H1 (cell line): ENCODE results near the gene PLEKHM3. TPM values are rescaled to one million over a fixed set of nuclear protein-coding genes. Genes with fewer than 3 reads are reported as not detected.

Experiments used
- CTCF ChIA-PET: fragments of 300-600 bp; sonication (Branson Sonifier 250); formaldehyde crosslinking; loops from one replicate; lab custom pipeline; 2021; ENCODE audit not compliant: partially characterized antibody; lab: Charles Lee
- POLR2A ChIA-PET: fragments of 300-600 bp; sonication (Branson Sonifier 250); formaldehyde crosslinking; loops from one replicate; lab custom pipeline; 2021; ENCODE audit warnings: inconsistent platforms; ENCODE audit not compliant: partially characterized antibody; lab: Charles Lee
- DNase-seq, 2 experiments: peaks; one replicate each; pipeline versions ENCODE4 v3.0.0 to v3.0.0-alpha.2; 2010 to 2022; ENCODE audit warnings: low spot score in 2 of 2, low read depth in 1 of 2, mixed read lengths in 1 of 2
- FAIRE-seq: peaks from 2 replicates; lab custom pipeline; 2011; peaks lifted over from hg19 to GRCh38; lab: Jason Lieb, UNC
- H2AFZ ChIP-seq: 2 replicates; pipeline ENCODE4 v1.8.1; 2012; ENCODE audit warnings: low read length, inconsistent platforms
- H2AK5ac ChIP-seq: 2 replicates; pipeline ENCODE4 v1.6.1; 2013; ENCODE audit warnings: low read depth, low read length
- H2BK120ac ChIP-seq: replicated peaks from 2 replicates; pipeline ENCODE3; 2013; ENCODE audit warnings: low read depth, low read length, inconsistent platforms
- H2BK12ac ChIP-seq: 2 replicates; pipeline ENCODE4 v1.6.1; 2013; ENCODE audit warnings: low read depth, low read length
- H2BK15ac ChIP-seq: 2 replicates; pipeline ENCODE4 v1.6.1; 2013; ENCODE audit warnings: low read length
- H2BK20ac ChIP-seq: 2 replicates; pipeline ENCODE4 v1.6.1; 2013; ENCODE audit warnings: low read length
- H2BK5ac ChIP-seq: 2 replicates; pipeline ENCODE4 v1.6.1; 2013; ENCODE audit warnings: low read depth, low read length
- H3K14ac ChIP-seq: 2 replicates; pipeline ENCODE4 v1.6.1; 2013; ENCODE audit warnings: inconsistent platforms; ENCODE audit not compliant: insufficient read length
- H3K18ac ChIP-seq: 2 replicates; pipeline ENCODE4 v1.6.1; 2013; ENCODE audit warnings: low read length; ENCODE audit errors: extremely low read depth
- H3K23ac ChIP-seq: 2 replicates; pipeline ENCODE4 v1.6.1; 2013; ENCODE audit warnings: inconsistent platforms; ENCODE audit not compliant: insufficient read length
- H3K23me2 ChIP-seq: 2 replicates; pipeline ENCODE4 v1.6.1; 2013; ENCODE audit warnings: low read depth, low read length
- H3K27ac ChIP-seq: 2 replicates; pipeline ENCODE4 v1.6.1; 2011; ENCODE audit warnings: low read depth, low read length, inconsistent platforms
- H3K27me3 ChIP-seq, 4 experiments: replicated peaks in 1 of 4; 1 replicate in 1 of 4; 2 replicates in 3 of 4; pipeline versions ENCODE4 v1.6.1 to v1.8.1; 2011 to 2013; ENCODE audit warnings: low read length in 3 of 4, mild to moderate bottlenecking in 3 of 4, inconsistent platforms in 2 of 4, mixed read lengths in 2 of 4, moderate library complexity in 1 of 4; ENCODE audit not compliant: control insufficient read depth in 3 of 4, insufficient read depth in 3 of 4; ENCODE audit errors: extremely low read depth in 1 of 4
- H3K36me3 ChIP-seq, 4 experiments: 2 replicates each; pipeline versions ENCODE4 v1.6.1 to v1.8.1; 2011 to 2013; ENCODE audit warnings: mild to moderate bottlenecking in 4 of 4, low read length in 3 of 4, moderate library complexity in 2 of 4, control low read depth in 1 of 4, inconsistent platforms in 1 of 4; ENCODE audit not compliant: insufficient read depth in 4 of 4, control insufficient read depth in 2 of 4
- H3K4ac ChIP-seq: replicated peaks from 2 replicates; pipeline ENCODE3; 2013; ENCODE audit warnings: low read length, low read depth, mixed read lengths, inconsistent platforms; ENCODE audit not compliant: insufficient read length
- H3K4me1 ChIP-seq, 4 experiments: replicated peaks in 1 of 4; 1 replicate in 1 of 4; 2 replicates in 3 of 4; pipeline versions ENCODE4 v1.6.1 to v1.8.1; 2011 to 2013; ENCODE audit warnings: low read length in 3 of 4, inconsistent platforms in 2 of 4, mixed read lengths in 1 of 4; ENCODE audit not compliant: insufficient read depth in 4 of 4, control insufficient read depth in 3 of 4
- H3K4me2 ChIP-seq, 2 experiments: 2 replicates each; pipeline versions ENCODE4 v1.6.1 to v1.8.1; 2011 to 2013; ENCODE audit warnings: low read depth in 2 of 2, low read length in 2 of 2, control low read depth in 1 of 2, inconsistent platforms in 1 of 2, mild to moderate bottlenecking in 1 of 2; ENCODE audit not compliant: insufficient read depth in 1 of 2
- H3K4me3 ChIP-seq, 4 experiments: fragments of 200-600, 300-600 bp in 1 of 4; sonication (generic), shearing (Covaris generic), sonication (Bioruptor Twin) in 1 of 4; 2 replicates each; pipeline versions ENCODE4 v1.5.1 to v1.8.1; 2011 to 2016; ENCODE audit warnings: low read length in 4 of 4, low read depth in 3 of 4, control low read depth in 2 of 4, inconsistent platforms in 2 of 4, mild to moderate bottlenecking in 2 of 4, mixed read lengths in 1 of 4, moderate library complexity in 1 of 4; ENCODE audit not compliant: insufficient read depth in 2 of 4; ENCODE audit errors: extremely low read depth in 1 of 4
- H3K56ac ChIP-seq: replicated peaks from 2 replicates; pipeline ENCODE3; 2013; ENCODE audit warnings: low read depth, mild to moderate bottlenecking, mixed read lengths, low read length, inconsistent platforms; ENCODE audit not compliant: insufficient read length
- H3K79me1 ChIP-seq: 2 replicates; pipeline ENCODE4 v1.6.1; 2013; ENCODE audit warnings: low read depth, low read length, control low read depth
- H3K79me2 ChIP-seq, 2 experiments: 2 replicates each; pipeline versions ENCODE4 v1.6.1 to v1.8.1; 2012 to 2013; ENCODE audit warnings: low read length in 2 of 2, mild to moderate bottlenecking in 2 of 2, inconsistent platforms in 1 of 2; ENCODE audit not compliant: insufficient read depth in 2 of 2, control insufficient read depth in 1 of 2
- H3K9ac ChIP-seq, 4 experiments: replicated peaks in 1 of 4; 1 replicate in 1 of 4; 2 replicates in 3 of 4; pipeline versions ENCODE4 v1.6.1 to v1.8.1; 2011 to 2013; ENCODE audit warnings: low read depth in 3 of 4, low read length in 3 of 4, control low read depth in 2 of 4, mild to moderate bottlenecking in 2 of 4, moderate library complexity in 2 of 4, inconsistent platforms in 1 of 4; ENCODE audit errors: extremely low read depth in 1 of 4
- H3K9me3 ChIP-seq, 2 experiments: 2 replicates each; pipeline versions ENCODE4 v1.6.1 to v1.8.1; 2012 to 2013; ENCODE audit warnings: mild to moderate bottlenecking in 2 of 2, moderate library complexity in 2 of 2, control low read depth in 1 of 2, inconsistent platforms in 1 of 2, low read depth in 1 of 2, low read length in 1 of 2, mixed read lengths in 1 of 2; ENCODE audit not compliant: insufficient read depth in 2 of 2
- H4K20me1 ChIP-seq, 2 experiments: replicated peaks in 1 of 2; 2 replicates each; pipeline versions ENCODE3 to v1.8.1; 2011 to 2013; ENCODE audit warnings: inconsistent platforms in 2 of 2, low read length in 2 of 2, mild to moderate bottlenecking in 1 of 2; ENCODE audit not compliant: insufficient read depth in 2 of 2, control insufficient read depth in 1 of 2
- H4K5ac ChIP-seq: 2 replicates; pipeline ENCODE4 v1.6.1; 2013; ENCODE audit warnings: low read length, low read depth, mixed read lengths, inconsistent platforms; ENCODE audit not compliant: insufficient read length
- H4K8ac ChIP-seq: 2 replicates; pipeline ENCODE4 v1.8.0; 2013; ENCODE audit warnings: mild to moderate bottlenecking, moderate library complexity, low read length, inconsistent platforms; ENCODE audit not compliant: insufficient read depth; ENCODE audit errors: extremely low read depth
- H4K91ac ChIP-seq: replicated peaks from 2 replicates; pipeline ENCODE3; 2013; ENCODE audit warnings: low read length, mixed read lengths, inconsistent platforms; ENCODE audit not compliant: insufficient read length
- BRCA1 ChIP-seq: IDR thresholded peaks from 2 replicates; pipeline ENCODE4 v1.6.1; 2012; ENCODE audit warnings: low read depth, low read length, improper control_type of control experiment
- HDAC2 ChIP-seq, 2 experiments: fragments of 300-600 bp in 1 of 2; sonication (generic) in 1 of 2; IDR thresholded peaks; 2 replicates each; pipeline ENCODE4 v1.6.1; 2011 to 2012; ENCODE audit warnings: low read depth in 2 of 2, low read length in 2 of 2, mild to moderate bottlenecking in 2 of 2, moderate library complexity in 2 of 2, borderline replicate concordance in 1 of 2, inconsistent platforms in 1 of 2
- NRF1 ChIP-seq: IDR thresholded peaks from 2 replicates; pipeline ENCODE4 v1.6.1; 2011; ENCODE audit warnings: mild to moderate bottlenecking, low read depth, low read length, improper control_type of control experiment
- POU5F1 ChIP-seq: IDR thresholded peaks from 2 replicates; pipeline ENCODE4 v1.6.1; 2011; ENCODE audit warnings: low read depth, mild to moderate bottlenecking, low read length, moderate library complexity
- SP1 ChIP-seq: IDR thresholded peaks from 2 replicates; pipeline ENCODE4 v1.6.1; 2011; ENCODE audit warnings: low read depth, low read length
- SP4 ChIP-seq: IDR thresholded peaks from 2 replicates; pipeline ENCODE4 v1.6.1; 2012; ENCODE audit warnings: low read length, inconsistent platforms
- TAF7 ChIP-seq: optimal IDR thresholded peaks from 2 replicates; pipeline ENCODE3; 2011; ENCODE audit warnings: low read depth, mild to moderate bottlenecking, inconsistent platforms, low read length, moderate library complexity, borderline replicate concordance
- WGBS, 2 experiments: shearing (Covaris generic) in 1 of 2; methylation state at CpG; one replicate each; pipeline versions ENCODE4 v1.1.6 to v1.1.7; 2013 to 2015; ENCODE audit warnings: low lambda C conversion rate in 2 of 2, mixed read lengths in 2 of 2, inconsistent platforms in 1 of 2, low coverage in 1 of 2, missing lambda C conversion rate in 1 of 2; ENCODE audit not compliant: insufficient replicate concordance in 2 of 2, insufficient coverage in 1 of 2, insufficient read length in 1 of 2; ENCODE audit errors: extremely low coverage in 1 of 2, missing lambda C conversion rate in 1 of 2; 5-methylcytosine and 5-hydroxymethylcytosine counted together
- polyA plus RNA-seq, 7 experiments: library from polyadenylated mRNA; depleted of rRNA in 3 of 7; stranded (reverse) in 5 of 7; unstranded in 2 of 7; fragments of >200 nt in 5 of 7; fragments of 200-250 nt in 2 of 7; gene quantifications; 1 replicate in 5 of 7; 2 replicates in 1 of 7; 4 replicates in 1 of 7; pipeline versions ENCODE4 v1.2.1 to v1.2.3, GENCODE V29; 2011 to 2013; ENCODE audit warnings: missing spikeins in 2 of 7, mixed read lengths in 2 of 7
- total RNA-seq: library from RNA; stranded (reverse); fragmentation: NEBNext Ultra II Directional; extraction: Animal tissue kit (Norgen Biotek cat#: 25700); gene quantifications from 2 replicates; pipeline ENCODE4 v1.2.1, GENCODE V29; 2021
- TF ChIP-seq, protein P1 (sequence below): IDR thresholded peaks from 2 replicates; pipeline ENCODE4 v1.6.1; 2011; ENCODE audit warnings: low read length, improper control_type of control experiment
- TF ChIP-seq, protein P2 (sequence below), 3 experiments: IDR thresholded peaks; 1 replicate in 2 of 3; 2 replicates in 1 of 3; pipeline versions ENCODE4 v1.5.1 to v1.6.1; 2011; ENCODE audit warnings: low read length in 3 of 3, mild to moderate bottlenecking in 3 of 3, inconsistent platforms in 2 of 3, low read depth in 1 of 3, moderate library complexity in 1 of 3; ENCODE audit not compliant: insufficient read depth in 1 of 3; ENCODE audit errors: control extremely low read depth in 1 of 3
- TF ChIP-seq, protein P3 (sequence below): IDR thresholded peaks from 2 replicates; pipeline ENCODE4 v1.6.1; 2011; ENCODE audit warnings: low read depth, mild to moderate bottlenecking, low read length; ENCODE audit not compliant: insufficient read depth

The PLEKHM3 gene
- total and polyA plus RNA-seq, 2 of the 8 experiments (the other 6 are each of a cell fraction or from before 2014, with no cell fraction given) = 2.3 to 5.8 TPM

DNA sequence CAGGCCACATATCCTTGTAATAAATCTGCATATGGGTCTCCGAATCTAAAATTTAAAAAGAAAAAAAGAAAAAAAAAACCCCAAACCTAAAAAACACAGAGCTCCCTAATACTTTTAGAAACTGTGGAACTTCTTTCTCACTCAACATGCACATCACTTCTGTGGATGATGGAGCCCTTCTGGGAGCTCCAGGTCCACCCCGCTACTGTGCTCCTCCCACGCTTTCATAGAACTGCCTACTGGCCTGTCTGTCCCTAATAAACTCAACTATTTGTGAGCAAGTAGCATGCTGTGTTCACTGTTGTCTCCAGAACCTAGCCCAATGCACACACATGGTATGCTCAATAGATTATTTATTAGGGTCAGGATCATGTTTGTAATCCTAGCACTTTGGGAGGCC is 172.5 kb downstream of the PLEKHM3 start:
- WGBS, 2 experiments = 95% methylated on average over 3 of the region's 3 CpGs; no CpG with 5 or more reads in 1 of the 2 experiments
- Histone ChIP-seq H2BK20ac (no peak overlapping the region), H3K56ac (no peak overlapping the region), H2BK5ac (no peak overlapping the region), H3K9me3 (no peaks in the 10 kb centered on the region), H2AFZ (no peak overlapping the region), H2BK120ac (no peak overlapping the region), H4K91ac (no peak overlapping the region), H3K9ac (no peak overlapping the region), H3K4me1 (peaks cover 0 to 2% (median 0%) of the 10 kb centered on the region in 4 experiments; a peak in 2 of 7 replicates), H3K4me2 (no peak overlapping the region), H4K8ac (no peak overlapping the region), H3K18ac (no peak overlapping the region), H2AK5ac (no peak overlapping the region), H3K79me1 (no peaks in the 10 kb centered on the region), H4K5ac (no peak overlapping the region), H3K23ac (no peak overlapping the region), H3K4ac (no peak overlapping the region), H4K20me1 (no peaks in the 10 kb centered on the region), H3K4me3 (no peak overlapping the region), H3K79me2 (no peaks in the 10 kb centered on the region), H3K14ac (no peak overlapping the region), H3K23me2 (no peaks in the 10 kb centered on the region), H3K36me3 (no peaks in the 10 kb centered on the region), H3K27ac (no peak overlapping the region), H2BK12ac (no peak overlapping the region), H2BK15ac (no peak overlapping the region), H3K27me3 (no peaks in the 10 kb centered on the region)
- ChIA-PET CTCF (no interaction called here), POLR2A (no interaction called here)
- DNase-seq (no peak), FAIRE-seq (no peak)
- TF ChIP-seq SP4 (no peak), SP1 (no peak), BRCA1 (no peak), TAF7 (no peak), NRF1 (no peak), HDAC2 (IDR thresholded peaks at IDR 0.05; ENCODE audit: borderline replicate concordance in 1 of 2, low read depth in 2 of 2, low read length in 2 of 2) (no peak), POU5F1 (no peak)
- TF ChIP-seq, protein P1, sequence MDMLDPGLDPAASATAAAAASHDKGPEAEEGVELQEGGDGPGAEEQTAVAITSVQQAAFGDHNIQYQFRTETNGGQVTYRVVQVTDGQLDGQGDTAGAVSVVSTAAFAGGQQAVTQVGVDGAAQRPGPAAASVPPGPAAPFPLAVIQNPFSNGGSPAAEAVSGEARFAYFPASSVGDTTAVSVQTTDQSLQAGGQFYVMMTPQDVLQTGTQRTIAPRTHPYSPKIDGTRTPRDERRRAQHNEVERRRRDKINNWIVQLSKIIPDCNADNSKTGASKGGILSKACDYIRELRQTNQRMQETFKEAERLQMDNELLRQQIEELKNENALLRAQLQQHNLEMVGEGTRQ = no peak
- TF ChIP-seq, protein P2, sequence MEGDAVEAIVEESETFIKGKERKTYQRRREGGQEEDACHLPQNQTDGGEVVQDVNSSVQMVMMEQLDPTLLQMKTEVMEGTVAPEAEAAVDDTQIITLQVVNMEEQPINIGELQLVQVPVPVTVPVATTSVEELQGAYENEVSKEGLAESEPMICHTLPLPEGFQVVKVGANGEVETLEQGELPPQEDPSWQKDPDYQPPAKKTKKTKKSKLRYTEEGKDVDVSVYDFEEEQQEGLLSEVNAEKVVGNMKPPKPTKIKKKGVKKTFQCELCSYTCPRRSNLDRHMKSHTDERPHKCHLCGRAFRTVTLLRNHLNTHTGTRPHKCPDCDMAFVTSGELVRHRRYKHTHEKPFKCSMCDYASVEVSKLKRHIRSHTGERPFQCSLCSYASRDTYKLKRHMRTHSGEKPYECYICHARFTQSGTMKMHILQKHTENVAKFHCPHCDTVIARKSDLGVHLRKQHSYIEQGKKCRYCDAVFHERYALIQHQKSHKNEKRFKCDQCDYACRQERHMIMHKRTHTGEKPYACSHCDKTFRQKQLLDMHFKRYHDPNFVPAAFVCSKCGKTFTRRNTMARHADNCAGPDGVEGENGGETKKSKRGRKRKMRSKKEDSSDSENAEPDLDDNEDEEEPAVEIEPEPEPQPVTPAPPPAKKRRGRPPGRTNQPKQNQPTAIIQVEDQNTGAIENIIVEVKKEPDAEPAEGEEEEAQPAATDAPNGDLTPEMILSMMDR (IDR thresholded peaks at IDR 0.05; ENCODE audit: control extremely low read depth in 1 of 3, insufficient read depth in 1 of 3, low read depth in 1 of 3, low read length in 3 of 3) = no peak
- TF ChIP-seq, protein P3, sequence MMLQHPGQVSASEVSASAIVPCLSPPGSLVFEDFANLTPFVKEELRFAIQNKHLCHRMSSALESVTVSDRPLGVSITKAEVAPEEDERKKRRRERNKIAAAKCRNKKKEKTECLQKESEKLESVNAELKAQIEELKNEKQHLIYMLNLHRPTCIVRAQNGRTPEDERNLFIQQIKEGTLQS = no peak
